GM18520 (cell line): ENCODE results near the gene FLT3.
"Not testable (repeated sequence)": the region's sequence is repeated elsewhere in the genome, so short reads cannot be mapped to it uniquely, and the experiment has no call there.

Source experiments
- ATAC-seq: cut with Tn5 transposase; IDR thresholded peaks from one replicate; pipeline ENCODE4 v1.9.1; 2021; ENCODE audit not compliant: unreplicated experiment

FLT3 gene

GRCh38 chr13:28100150-28101121 lies at the start of gene FLT3:
Gene FLT3 (minus strand): TSS chr13:28100576. CDS start chr13:28100510, 66 bp downstream.
- ATAC-seq = no peak

- no peak for ATAC-seq
These were observed 47.1 kb upstream of the FLT3 start for GRCh38 chr13:28147495-28147894.

- ATAC-seq = no peak
These were observed 44.7 kb upstream of the FLT3 start for GRCh38 chr13:28145049-28145448.

GRCh38 chr13:28141542-28141941 lies 41.2 kb upstream of the FLT3 start:
- ATAC-seq = not testable (repeated sequence)

- no peak for ATAC-seq
These were observed 40.2 kb upstream of the FLT3 start for GRCh38 chr13:28140433-28141125.

- peak; percentile 31 for ATAC-seq
These were observed 38.5 kb upstream of the FLT3 start for GRCh38 chr13:28138756-28139470.

- ATAC-seq = peak; percentile 46
These were observed 37.8 kb upstream of the FLT3 start, which contains the start of gene PAN3 for GRCh38 chr13:28138012-28138755. Gene PAN3 (plus strand): TSS chr13:28138545. CDS start chr13:28138658, 113 bp downstream.

GRCh38 chr13:28137596-28137995 lies 37.2 kb upstream of the FLT3 start:
- ATAC-seq = no peak

GRCh38 chr13:28136916-28137315 lies 36.5 kb upstream of the FLT3 start:
- ATAC-seq = no peak

GRCh38 chr13:28131646-28132045 lies 31.3 kb upstream of the FLT3 start:
- ATAC-seq = no peak

GRCh38 chr13:28129911-28130693 lies 29.7 kb upstream of the FLT3 start:
- no peak for ATAC-seq

GRCh38 chr13:28128926-28129325 lies 28.6 kb upstream of the FLT3 start:
- ATAC-seq = no peak

- no peak for ATAC-seq
These were observed 27.7 kb upstream of the FLT3 start for GRCh38 chr13:28128030-28128429.

- ATAC-seq = no peak
These were observed 20.8 kb upstream of the FLT3 start for GRCh38 chr13:28121224-28121623.

GRCh38 chr13:28120317-28120716 lies 19.9 kb upstream of the FLT3 start:
- ATAC-seq = no peak

- ATAC-seq = no peak
These were observed 17.5 kb upstream of the FLT3 start for GRCh38 chr13:28117689-28118377.

GRCh38 chr13:28116736-28117135 lies 16.4 kb upstream of the FLT3 start:
- no peak for ATAC-seq

- ATAC-seq = no peak
These were observed 10.0 kb upstream of the FLT3 start for GRCh38 chr13:28110414-28110813.

- no peak for ATAC-seq
These were observed 6.6 kb upstream of the FLT3 start for GRCh38 chr13:28106976-28107375.
